NCI-H82 treated with DMSO at 0.1 percent for 48 hours (cell line): ENCODE measurements around the gene ESRRB.

Experiments
- DNase-seq: peaks from one replicate; lab custom pipeline; 2025; ENCODE audit not compliant: unreplicated experiment; lab: John Stamatoyannopoulos, UW

Gene ESRRB

GRCh38 chr14:76446486-76446885 lies 70.5 kb downstream of the ESRRB start:
- peak; percentile 6 for DNase-seq

GRCh38 chr14:76446921-76447320 lies 71.0 kb downstream of the ESRRB start:
- no peak for DNase-seq

- DNase-seq = no peak
Measured at GRCh38 chr14:76450476-76450875, 74.5 kb downstream of the ESRRB start.

- peak; percentile 32 for DNase-seq
Measured at GRCh38 chr14:76456200-76456599, 80.3 kb downstream of the ESRRB start.

- peak; percentile 1 for DNase-seq
Measured at GRCh38 chr14:76456891-76457586, 81.1 kb downstream of the ESRRB start.

GRCh38 chr14:76457841-76458240 lies 81.9 kb downstream of the ESRRB start:
- no peak for DNase-seq

- DNase-seq = no peak
Measured at GRCh38 chr14:76461886-76462285, 85.9 kb downstream of the ESRRB start.

- DNase-seq = no peak
Measured at GRCh38 chr14:76462330-76462729, 86.4 kb downstream of the ESRRB start.

GRCh38 chr14:76463105-76463504 lies 87.2 kb downstream of the ESRRB start:
- DNase-seq = no peak

- no peak for DNase-seq
Measured at GRCh38 chr14:76464856-76465255, 88.9 kb downstream of the ESRRB start.

GRCh38 chr14:76465664-76466063 lies 89.7 kb downstream of the ESRRB start:
- DNase-seq = no peak

GRCh38 chr14:76467711-76468155 lies 91.8 kb downstream of the ESRRB start:
- DNase-seq = no peak

- DNase-seq = no peak
Measured at GRCh38 chr14:76472199-76472723, 96.3 kb downstream of the ESRRB start.

GRCh38 chr14:76473481-76474263 lies 97.7 kb downstream of the ESRRB start:
- peak; percentile 56 for DNase-seq

GRCh38 chr14:76480426-76480825 lies 104.5 kb downstream of the ESRRB start:
- no peak for DNase-seq

GRCh38 chr14:76484355-76484754 lies 108.4 kb downstream of the ESRRB start:
- DNase-seq = no peak

GRCh38 chr14:76486251-76486743 lies 110.4 kb downstream of the ESRRB start:
- peak; percentile 98 for DNase-seq

GRCh38 chr14:76488551-76488950 lies 112.6 kb downstream of the ESRRB start:
- no peak for DNase-seq

GRCh38 chr14:76489667-76490066 lies 113.7 kb downstream of the ESRRB start:
- no peak for DNase-seq

GRCh38 chr14:76490111-76490510 lies 114.2 kb downstream of the ESRRB start:
- no peak for DNase-seq

GRCh38 chr14:76490735-76491134 lies 114.8 kb downstream of the ESRRB start:
- DNase-seq = no peak
